ENCODE results near the gene GABRG3. TPM values are rescaled to one million over a fixed set of nuclear protein-coding genes. Genes with fewer than 3 reads are reported as not detected.

The GABRG3 gene
- total and polyA plus RNA-seq, 2 donors (not counting 3 experiments of a cell fraction or from before 2014, with no cell fraction given), result not detected

GRCh38 chr15:27249760-27250109 is 278.8 kb downstream of the GABRG3 start:
- no peaks in the 10 kb centered on the region for H4K20me1 ChIP-seq (replicated peaks; ENCODE audit: control insufficient read depth, extremely low read depth, insufficient read depth, low read length)
- no peak overlapping the region for H3K27ac ChIP-seq (ENCODE audit: insufficient read depth, low read depth, low read length)
- H3K27me3 ChIP-seq (ENCODE audit: control insufficient read depth in 2 of 2, insufficient read depth in 2 of 2, low read length in 2 of 2), result no peaks in the 10 kb centered on the region
- no peaks in the 10 kb centered on the region for H3K79me2 ChIP-seq (ENCODE audit: control insufficient read depth, insufficient read depth, low read length)
- TF ChIP-seq GATA2 (IDR thresholded peaks at IDR 0.05; ENCODE audit: insufficient read depth, insufficient read length, low read depth, low read length) (no peak), MYC (IDR thresholded peaks at IDR 0.05; ENCODE audit: low read depth, low read length) (no peak), POLR2AphosphoS5 (IDR thresholded peaks at IDR 0.05; ENCODE audit: insufficient read depth, low read depth, low read length) (no peak), MAX (IDR thresholded peaks at IDR 0.05; ENCODE audit: insufficient read depth, insufficient read length) (no peak), CTCF (IDR thresholded peaks at IDR 0.05; ENCODE audit: extremely low read depth in 1 of 2, insufficient read depth in 1 of 2, low read depth in 1 of 2, low read length in 2 of 2) (no peak), JUN (IDR thresholded peaks at IDR 0.05; ENCODE audit: borderline replicate concordance, insufficient read depth, insufficient read length, low read depth) (no peak), POLR2A (IDR thresholded peaks at IDR 0.05; ENCODE audit: low read depth, low read length) (no peak)
- H2AFZ ChIP-seq (ENCODE audit: low read depth, low read length), result no peak overlapping the region
- no peaks in the 10 kb centered on the region for H3K9me3 ChIP-seq (replicated peaks; ENCODE audit: control insufficient read depth, insufficient read depth, low read length)
- BruUV-seq (replicated peaks), result no TSS peak
- H3K36me3 ChIP-seq (ENCODE audit: control insufficient read depth in 2 of 2, extremely low read depth in 1 of 2, insufficient read depth in 2 of 2, low read length in 2 of 2), result no peaks in the 10 kb centered on the region
- H3K4me3 ChIP-seq (replicated peaks in 1 of 3; ENCODE audit: insufficient read depth in 1 of 3, low read depth in 1 of 3, low read length in 3 of 3), result no peak overlapping the region
- intact Hi-C loops (cut with micrococcal nuclease) (no loop called here), dilution Hi-C loops (cut with MboI; ENCODE audit: extremely low pct_ligation_motif_present, low sequenced_read_pairs) (no loop called here)
- no peak overlapping the region for H3K9ac ChIP-seq (replicated peaks; ENCODE audit: extremely low read depth, insufficient read depth, low read length)
- FAIRE-seq (no peak), DNase-seq (ENCODE audit: low read depth, low spot score) (no peak)
- POLR2A ChIA-PET, result no interaction called here
- CTCF ChIA-PET, result no interaction called here
- no peak overlapping the region for H3K4me2 ChIP-seq (ENCODE audit: insufficient read depth, low read length)
- H3K9me1 ChIP-seq (replicated peaks; ENCODE audit: control insufficient read depth, extremely low read depth, insufficient read depth, low read length), result no peaks in the 10 kb centered on the region
- H3K4me1 ChIP-seq (ENCODE audit: control insufficient read depth, extremely low read depth, insufficient read depth, low read length), result no peaks in the 10 kb centered on the region

GRCh38 chr15:27250223-27250622 is 279.2 kb downstream of the GABRG3 start:
- intact Hi-C loops (cut with micrococcal nuclease), result no loop called here
- Histone ChIP-seq H3K9me1 (replicated peaks; ENCODE audit: control insufficient read depth, extremely low read depth, insufficient read depth, low read length) (no peaks in the 10 kb centered on the region), H3K4me3 (replicated peaks in 1 of 3; ENCODE audit: insufficient read depth in 1 of 3, low read depth in 1 of 3, low read length in 3 of 3) (no peak overlapping the region), H3K36me3 (ENCODE audit: control insufficient read depth in 2 of 2, extremely low read depth in 1 of 2, insufficient read depth in 2 of 2, low read length in 2 of 2) (no peaks in the 10 kb centered on the region), H3K9me3 (replicated peaks; ENCODE audit: control insufficient read depth, insufficient read depth, low read length) (no peaks in the 10 kb centered on the region), H3K9ac (replicated peaks; ENCODE audit: extremely low read depth, insufficient read depth, low read length) (no peak overlapping the region), H4K20me1 (replicated peaks; ENCODE audit: control insufficient read depth, extremely low read depth, insufficient read depth, low read length) (no peaks in the 10 kb centered on the region), H3K27me3 (ENCODE audit: control insufficient read depth in 2 of 2, insufficient read depth in 2 of 2, low read length in 2 of 2) (no peaks in the 10 kb centered on the region), H3K4me2 (ENCODE audit: insufficient read depth, low read length) (no peak overlapping the region), H3K4me1 (ENCODE audit: control insufficient read depth, extremely low read depth, insufficient read depth, low read length) (no peaks in the 10 kb centered on the region), H2AFZ (ENCODE audit: low read depth, low read length) (no peak overlapping the region), H3K27ac (ENCODE audit: insufficient read depth, low read depth, low read length) (no peak overlapping the region), H3K79me2 (ENCODE audit: control insufficient read depth, insufficient read depth, low read length) (no peaks in the 10 kb centered on the region)
- BruUV-seq (replicated peaks), result no TSS peak
- CTCF ChIA-PET, result no interaction called here
- no peak for TF ChIP-seq MYC (IDR thresholded peaks at IDR 0.05; ENCODE audit: low read depth, low read length)
- TF ChIP-seq GATA2 (IDR thresholded peaks at IDR 0.05; ENCODE audit: insufficient read depth, insufficient read length, low read depth, low read length), result no peak
- no peak for TF ChIP-seq CTCF (IDR thresholded peaks at IDR 0.05; ENCODE audit: extremely low read depth in 1 of 2, insufficient read depth in 1 of 2, low read depth in 1 of 2, low read length in 2 of 2)
- no peak for TF ChIP-seq EZH2 (IDR thresholded peaks at IDR 0.05; ENCODE audit: borderline replicate concordance, low read depth, low read length, severe bottlenecking)
- no peak for TF ChIP-seq JUN (IDR thresholded peaks at IDR 0.05; ENCODE audit: borderline replicate concordance, insufficient read depth, insufficient read length, low read depth)
- no peak for TF ChIP-seq FOS (IDR thresholded peaks at IDR 0.05; ENCODE audit: borderline replicate concordance, insufficient read depth, low read length)
- TF ChIP-seq POLR2A (IDR thresholded peaks at IDR 0.05; ENCODE audit: low read depth, low read length), result no peak
- no peak for TF ChIP-seq MAX (IDR thresholded peaks at IDR 0.05; ENCODE audit: insufficient read depth, insufficient read length)
- TF ChIP-seq POLR2AphosphoS5 (IDR thresholded peaks at IDR 0.05; ENCODE audit: insufficient read depth, low read depth, low read length), result no peak
- DNase-seq (ENCODE audit: low read depth, low spot score) (no peak), FAIRE-seq (no peak)
- dilution Hi-C loops (cut with MboI; ENCODE audit: extremely low pct_ligation_motif_present, low sequenced_read_pairs), result no loop called here
- POLR2A ChIA-PET, result no interaction called here

All from endothelial cell of umbilical vein (primary cell).